Gastroesophageal sphincter (tissue), 3 donors: ENCODE data around the gene OR8D4.

Source experiments
- CTCF ChIP-seq, 4 experiments: fragments of 200-600 bp in 2 of 4; fragments of 450-650 bp in 2 of 4; sonication (generic) in 1 of 4; IDR thresholded peaks; one replicate each; pipeline ENCODE4 v1.5.1; 2017 to 2019; ENCODE audit warnings: antibody characterized with exemption in 4 of 4, mild to moderate bottlenecking in 2 of 4, moderate library complexity in 2 of 4
- EP300 ChIP-seq: sonication (generic); formaldehyde crosslinking; IDR thresholded peaks from one replicate; pipeline ENCODE4 v1.6.1; 2017; ENCODE audit warnings: antibody characterized with exemption, mild to moderate bottlenecking
- POLR2A ChIP-seq, 2 donors: fragments of 450-650 bp; IDR thresholded peaks; one replicate each; pipeline ENCODE4 v1.6.1; 2017; ENCODE audit warnings: antibody characterized with exemption in 2 of 2, mild to moderate bottlenecking in 2 of 2, moderate library complexity in 1 of 2
- POLR2AphosphoS5 ChIP-seq: sonication (generic); formaldehyde crosslinking; IDR thresholded peaks from one replicate; pipeline ENCODE4 v1.6.1; 2017; ENCODE audit warnings: antibody characterized with exemption

- TF ChIP-seq POLR2A (IDR thresholded peaks at IDR 0.05): no peak
- TF ChIP-seq CTCF (IDR thresholded peaks at IDR 0.05): no peak
- no peak for TF ChIP-seq POLR2AphosphoS5
- TF ChIP-seq EP300: no peak
Observed at GRCh38 chr11:123899792-123900191, 2.2 kb upstream of the OR8D4 start.
